Muscle of leg (tissue), 11 donors: Measurements from ENCODE around the gene ANGPTL8. TPM values are rescaled to one million over a fixed set of nuclear protein-coding genes. Genes with fewer than 3 reads are reported as not detected.

Source experiments
- DNase-seq: peaks from one replicate; pipeline ENCODE4 v3.0.0; 2013
- H3K27ac ChIP-seq: one replicate; pipeline ENCODE4 v1.5.1; 2013; ENCODE audit warnings: mild to moderate bottlenecking, low read length, control low read depth
- H3K27me3 ChIP-seq: one replicate; pipeline ENCODE4 v1.6.1; 2013; ENCODE audit warnings: low read length; ENCODE audit not compliant: control insufficient read depth, insufficient read depth
- H3K36me3 ChIP-seq: one replicate; pipeline ENCODE4 v1.6.1; 2013; ENCODE audit warnings: low read length; ENCODE audit not compliant: control insufficient read depth, insufficient read depth
- H3K4me1 ChIP-seq: one replicate; pipeline ENCODE4 v1.6.1; 2013; ENCODE audit warnings: low read length; ENCODE audit not compliant: control insufficient read depth, insufficient read depth
- H3K4me3 ChIP-seq: one replicate; pipeline ENCODE4 v1.5.1; 2013; ENCODE audit warnings: low read length, control low read depth
- H3K9me3 ChIP-seq: replicated peaks from 2 replicates; pipeline ENCODE4 v1.6.1; 2013; ENCODE audit warnings: low read depth, low read length; ENCODE audit not compliant: control insufficient read depth
- WGBS: methylation state at CpG from one replicate; pipeline ENCODE4 v1.1.5; 2013; ENCODE audit warnings: missing lambda C conversion rate; ENCODE audit not compliant: insufficient coverage; 5-methylcytosine and 5-hydroxymethylcytosine counted together
- polyA plus RNA-seq, 8 donors: library from polyadenylated mRNA; unstranded; fragments of 120-200 nt; gene quantifications; one replicate each; pipeline versions ENCODE4 v1.2.1 to v1.2.3, GENCODE V29; 2013; ENCODE audit warnings: inconsistent platforms in 1 of 8, low replicate concordance in 1 of 8; ENCODE audit not compliant: insufficient read length in 8 of 8, insufficient read depth in 1 of 8
- total RNA-seq: library from RNA; stranded (reverse); fragments of 120-200 nt; gene quantifications from one replicate; pipeline ENCODE4 v1.2.4, GENCODE V29; 2013

ANGPTL8 gene
- total and polyA plus RNA-seq, 9 donors, result 0.18 to 0.53 (median 0.44) TPM; not detected in 2

DNA sequence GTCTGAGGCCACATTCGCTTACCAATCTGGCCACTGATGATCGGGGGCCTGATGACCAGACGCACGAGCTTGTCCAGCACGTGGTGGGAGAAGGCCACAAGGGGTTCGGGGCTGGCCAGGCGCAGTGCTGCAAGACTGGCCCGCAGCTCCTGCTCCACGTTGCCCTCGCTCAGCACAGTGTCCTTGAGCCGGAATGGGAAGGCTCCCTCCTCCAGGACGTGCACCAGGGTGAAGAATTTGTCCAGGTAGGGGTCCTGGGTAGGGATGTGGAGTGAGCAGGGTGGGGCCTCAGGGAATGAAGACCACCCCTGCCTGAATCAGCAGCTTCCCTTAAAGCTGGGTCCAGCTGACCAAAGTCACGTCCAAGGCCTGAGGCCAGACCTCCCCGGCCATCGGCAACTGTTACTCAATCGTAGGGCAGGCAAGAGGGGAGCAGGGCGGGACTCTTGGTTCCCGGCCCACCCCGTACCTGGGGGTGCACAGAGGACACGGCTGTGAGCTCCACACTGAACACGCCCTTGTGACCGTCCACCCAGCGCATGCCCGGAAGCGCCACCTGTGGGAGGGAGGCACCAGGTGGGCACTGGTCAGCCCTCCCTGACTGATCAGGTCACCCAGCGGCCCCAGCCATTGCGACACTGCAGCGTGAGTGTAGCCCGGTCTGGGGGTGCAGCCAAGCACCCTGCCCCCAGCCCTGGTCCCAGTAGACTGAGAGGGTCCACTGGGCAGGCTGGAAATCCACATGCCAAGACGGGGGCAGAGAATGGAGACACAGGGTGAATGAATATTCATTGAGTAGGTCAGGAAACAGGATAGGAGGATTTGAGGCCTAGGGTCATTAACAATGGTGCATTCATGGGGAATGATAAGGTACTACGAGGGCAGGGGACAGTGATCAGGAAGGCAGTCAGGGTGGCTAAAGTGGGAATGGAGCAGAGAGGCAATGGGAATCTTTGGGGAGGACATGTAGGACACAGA is 2.8 kb upstream of the ANGPTL8 start:
- no peak for DNase-seq
- H3K27ac ChIP-seq, result no peak overlapping the region
- peaks cover under 1% of the 10 kb centered on the region for H3K4me1 ChIP-seq
- WGBS, result 88% methylated on average over 31 of the region's 31 CpGs
- no peaks in the 10 kb centered on the region for H3K27me3 ChIP-seq
- peaks cover 8% of the 10 kb centered on the region for H3K9me3 ChIP-seq
- peaks cover 72% of the 10 kb centered on the region for H3K36me3 ChIP-seq
- no peak overlapping the region for H3K4me3 ChIP-seq

DNA sequence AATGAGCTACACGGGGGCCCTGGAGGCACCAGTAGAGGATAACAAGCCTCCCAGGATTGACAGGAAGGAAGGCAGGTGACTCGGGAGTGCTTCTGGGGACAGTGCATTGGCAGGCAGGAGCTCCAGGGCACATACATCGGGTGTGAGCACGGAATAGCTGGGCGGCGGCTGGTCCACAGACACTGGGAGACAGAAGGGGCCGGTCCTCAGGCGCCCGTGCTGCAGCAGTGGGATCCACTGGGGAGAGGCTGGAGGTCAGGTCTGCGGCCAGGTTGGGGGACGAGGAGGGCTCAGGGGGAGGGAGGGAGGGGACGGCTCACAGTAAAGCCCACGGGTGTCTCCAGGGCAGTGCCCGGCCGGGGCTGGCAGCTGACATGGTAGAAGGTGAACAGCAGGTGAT is 2.1 kb upstream of the ANGPTL8 start:
- DNase-seq, result no peak
- H3K27me3 ChIP-seq, result no peaks in the 10 kb centered on the region
- peaks cover 8% of the 10 kb centered on the region for H3K9me3 ChIP-seq
- no peak overlapping the region for H3K27ac ChIP-seq
- no peak overlapping the region for H3K4me3 ChIP-seq
- WGBS, result 82% methylated on average over 13 of the region's 15 CpGs
- peaks cover 4% of the 10 kb centered on the region for H3K4me1 ChIP-seq
- peaks cover 72% of the 10 kb centered on the region for H3K36me3 ChIP-seq

DNA sequence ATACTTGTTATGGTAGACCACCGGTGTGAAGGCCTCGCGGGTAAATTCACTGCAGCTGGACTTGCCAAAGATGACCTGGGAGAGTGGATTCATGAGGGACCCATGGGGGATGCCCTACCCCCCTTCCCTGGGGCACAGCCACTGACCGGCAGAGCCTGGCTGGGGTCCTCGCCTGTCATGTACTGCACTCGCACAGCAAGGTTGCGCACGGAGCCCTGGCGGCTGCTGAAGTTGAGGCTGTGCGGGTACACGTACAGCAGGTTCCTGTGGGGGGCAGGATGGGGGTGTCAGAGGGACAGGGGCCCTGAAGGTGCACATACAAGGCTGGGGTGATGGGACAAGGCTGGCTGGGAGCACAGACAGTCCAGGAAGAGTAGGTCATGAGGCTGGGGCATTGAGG is 1.4 kb upstream of the ANGPTL8 start:
- 82% methylated on average over 7 of the region's 11 CpGs for WGBS
- Histone ChIP-seq H3K27ac (no peak overlapping the region), H3K9me3 (peaks cover 8% of the 10 kb centered on the region), H3K36me3 (peaks cover 72% of the 10 kb centered on the region), H3K4me3 (no peak overlapping the region), H3K27me3 (no peaks in the 10 kb centered on the region), H3K4me1 (peaks cover 6% of the 10 kb centered on the region)
- no peak for DNase-seq

DNA sequence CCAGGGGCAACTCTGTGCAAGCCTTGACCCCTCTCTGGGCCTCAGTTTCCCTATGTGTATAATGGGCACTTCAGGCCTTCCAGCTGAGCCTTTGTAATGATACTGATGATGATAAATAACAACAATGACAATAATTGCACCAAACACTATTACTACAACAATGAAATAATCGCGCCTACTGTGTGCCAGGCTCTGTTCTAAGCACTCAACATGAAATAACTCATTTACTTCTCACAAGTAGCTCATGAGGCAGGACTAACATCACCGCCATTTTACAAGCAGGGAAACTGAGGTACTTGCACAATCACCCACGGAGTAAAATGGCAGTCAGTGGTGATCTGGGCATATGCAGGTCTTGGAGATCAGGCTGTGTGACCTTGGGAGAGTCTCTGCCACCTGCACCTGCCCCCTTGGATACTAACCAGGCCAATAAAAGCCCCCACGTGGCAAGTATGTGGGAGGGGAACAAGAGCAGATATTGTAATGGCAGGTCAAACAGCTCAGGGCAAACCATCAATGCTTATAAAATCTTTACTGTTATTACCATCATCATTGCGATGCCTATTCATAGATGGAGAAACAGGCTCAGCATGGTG is 540 bp upstream of the ANGPTL8 start:
- Histone ChIP-seq H3K36me3 (peaks cover 75% of the 10 kb centered on the region), H3K27ac (no peak overlapping the region), H3K4me3 (no peak overlapping the region), H3K9me3 (peaks cover 8% of the 10 kb centered on the region), H3K27me3 (no peaks in the 10 kb centered on the region), H3K4me1 (peaks cover 12% of the 10 kb centered on the region)
- no peak for DNase-seq
- WGBS, result 93% methylated on average over 3 of the region's 6 CpGs

DNA sequence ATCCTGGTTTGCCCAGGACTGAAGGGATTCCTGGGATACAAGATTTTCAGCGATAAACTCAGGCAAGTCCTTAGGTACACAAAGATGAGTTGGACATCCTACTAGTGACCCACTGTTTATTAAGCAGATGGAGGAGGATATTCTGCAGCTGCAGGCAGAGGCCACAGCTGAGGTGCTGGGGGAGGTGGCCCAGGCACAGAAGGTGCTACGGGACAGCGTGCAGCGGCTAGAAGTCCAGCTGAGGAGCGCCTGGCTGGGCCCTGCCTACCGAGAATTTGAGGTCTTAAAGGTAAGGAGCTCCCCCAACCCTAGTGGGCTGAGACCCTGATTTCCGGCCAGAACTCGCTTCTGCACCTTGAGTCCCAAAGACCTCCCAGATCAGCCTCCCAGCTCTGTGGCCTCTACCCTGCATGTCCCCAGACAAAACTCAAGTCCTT is 607 bp downstream of the ANGPTL8 start:
- Histone ChIP-seq H3K27ac (no peak overlapping the region), H3K36me3 (peaks cover 73% of the 10 kb centered on the region)

DNA sequence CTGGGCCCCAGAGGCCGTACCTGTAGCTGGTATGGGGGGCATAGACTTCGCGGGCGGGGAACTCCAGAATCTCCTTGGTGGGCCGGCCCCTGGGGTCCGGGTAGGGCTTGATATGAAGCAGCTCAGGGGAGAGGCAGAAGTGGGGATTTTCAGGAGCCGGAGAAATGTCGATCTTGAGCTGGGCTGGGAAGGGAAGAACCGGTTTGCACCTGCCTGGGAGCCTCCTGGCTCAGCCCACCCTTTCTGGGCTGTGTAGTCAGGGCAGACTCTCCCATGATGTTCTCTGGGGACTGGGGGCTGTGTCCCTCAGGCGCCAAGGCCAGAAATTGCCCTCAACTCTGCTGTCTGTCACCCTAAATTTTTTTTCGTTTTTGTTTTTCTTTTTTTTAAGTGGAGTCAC is 2.6 kb downstream of the ANGPTL8 start:
- DNase-seq, result no peak
- Histone ChIP-seq H3K9me3 (peaks cover 8% of the 10 kb centered on the region), H3K27ac (no peak overlapping the region), H3K4me1 (peaks cover 12% of the 10 kb centered on the region), H3K27me3 (no peaks in the 10 kb centered on the region), H3K4me3 (no peak overlapping the region), H3K36me3 (peaks cover 73% of the 10 kb centered on the region)
- 62% methylated on average over 8 of the region's 11 CpGs for WGBS

More for the DNA sequence above, 607 bp downstream of the ANGPTL8 start:
- Histone ChIP-seq H3K9me3 (peaks cover 8% of the 10 kb centered on the region), H3K27me3 (no peaks in the 10 kb centered on the region), H3K4me1 (peaks cover 12% of the 10 kb centered on the region), H3K4me3 (no peak overlapping the region)
- WGBS, result 87% methylated on average over 7 of the region's 8 CpGs
- no peak for DNase-seq

DNA sequence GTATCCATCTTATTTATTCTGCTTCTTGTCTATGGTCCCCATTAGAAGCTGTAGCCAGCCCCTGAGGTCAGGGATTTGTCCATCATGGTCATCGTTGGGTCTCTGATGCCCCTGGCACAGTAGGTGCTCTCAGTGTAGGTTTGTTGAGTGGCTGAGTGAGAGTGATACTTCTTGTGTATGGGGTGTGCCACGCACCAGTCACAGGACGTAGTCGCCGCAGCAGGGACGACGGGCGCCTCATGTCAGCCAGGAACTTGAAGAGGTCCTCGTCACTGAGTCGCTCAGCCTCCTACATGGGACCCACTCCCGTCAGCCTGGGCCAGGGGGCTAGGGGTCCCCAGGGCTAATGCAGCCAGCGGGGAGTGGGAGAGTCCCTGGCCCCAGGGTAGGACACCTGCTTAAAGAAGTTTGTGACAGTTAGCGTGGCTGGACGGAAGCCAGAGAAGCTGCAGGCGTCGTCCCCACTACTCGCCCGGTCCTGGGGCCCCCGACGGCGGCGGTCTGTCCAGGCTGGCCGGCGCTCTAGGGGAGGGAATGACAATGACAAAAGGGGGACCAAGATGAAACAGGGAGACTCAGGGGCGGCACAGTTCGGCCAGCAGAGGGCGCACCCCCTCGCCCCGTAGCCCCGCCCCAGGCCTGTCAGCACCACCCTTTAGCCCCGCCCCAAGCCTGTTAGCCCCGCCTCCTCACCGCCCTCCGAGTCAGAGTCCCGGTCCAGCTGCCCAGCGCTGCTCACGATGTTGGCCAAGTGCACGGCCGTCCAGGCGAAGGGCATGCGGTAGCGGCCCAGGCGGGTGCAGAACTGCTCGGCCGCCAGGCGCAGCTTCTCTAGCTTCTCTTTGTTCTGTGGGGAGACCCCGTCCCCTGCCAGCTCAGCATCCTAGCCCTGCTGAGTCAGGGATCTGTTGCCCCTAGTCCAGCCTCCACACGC is 3.7 kb downstream of the ANGPTL8 start:
- peak overlapping the region; percentile 40 for H3K27ac ChIP-seq
- H3K36me3 ChIP-seq, result peaks cover 81% of the 10 kb centered on the region
- peak; percentile 82 for DNase-seq
- no peaks in the 10 kb centered on the region for H3K27me3 ChIP-seq
- peaks cover 8% of the 10 kb centered on the region for H3K9me3 ChIP-seq
- no peak overlapping the region for H3K4me3 ChIP-seq
- peaks cover 22% of the 10 kb centered on the region for H3K4me1 ChIP-seq
- 25% methylated on average over 31 of the region's 48 CpGs for WGBS

DNA sequence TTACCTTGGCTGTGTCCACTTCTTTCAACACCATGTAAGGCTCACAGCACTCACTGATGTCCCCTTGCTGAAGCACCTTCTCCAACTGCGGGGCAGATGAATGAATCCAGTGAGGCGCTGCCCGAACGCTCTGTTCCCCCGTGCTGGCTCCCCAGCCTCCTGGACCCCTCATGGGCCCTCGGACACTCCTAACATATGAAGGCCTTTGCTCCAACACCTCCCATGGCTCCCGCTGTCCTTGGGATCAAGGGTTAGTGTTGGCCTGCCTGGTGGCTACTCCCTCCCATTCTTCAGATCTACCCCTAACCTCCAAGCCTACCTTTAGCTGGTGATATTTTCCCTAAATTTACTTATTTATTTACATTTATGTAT is 4.4 kb downstream of the ANGPTL8 start:
- Histone ChIP-seq H3K9me3 (peaks cover 6% of the 10 kb centered on the region), H3K27me3 (no peaks in the 10 kb centered on the region), H3K36me3 (peaks cover 78% of the 10 kb centered on the region), H3K4me1 (peaks cover 22% of the 10 kb centered on the region), H3K4me3 (no peak overlapping the region), H3K27ac (peak overlapping the region; percentile 40)
- no peak for DNase-seq
- 94% methylated on average over 5 of the region's 7 CpGs for WGBS

DNA sequence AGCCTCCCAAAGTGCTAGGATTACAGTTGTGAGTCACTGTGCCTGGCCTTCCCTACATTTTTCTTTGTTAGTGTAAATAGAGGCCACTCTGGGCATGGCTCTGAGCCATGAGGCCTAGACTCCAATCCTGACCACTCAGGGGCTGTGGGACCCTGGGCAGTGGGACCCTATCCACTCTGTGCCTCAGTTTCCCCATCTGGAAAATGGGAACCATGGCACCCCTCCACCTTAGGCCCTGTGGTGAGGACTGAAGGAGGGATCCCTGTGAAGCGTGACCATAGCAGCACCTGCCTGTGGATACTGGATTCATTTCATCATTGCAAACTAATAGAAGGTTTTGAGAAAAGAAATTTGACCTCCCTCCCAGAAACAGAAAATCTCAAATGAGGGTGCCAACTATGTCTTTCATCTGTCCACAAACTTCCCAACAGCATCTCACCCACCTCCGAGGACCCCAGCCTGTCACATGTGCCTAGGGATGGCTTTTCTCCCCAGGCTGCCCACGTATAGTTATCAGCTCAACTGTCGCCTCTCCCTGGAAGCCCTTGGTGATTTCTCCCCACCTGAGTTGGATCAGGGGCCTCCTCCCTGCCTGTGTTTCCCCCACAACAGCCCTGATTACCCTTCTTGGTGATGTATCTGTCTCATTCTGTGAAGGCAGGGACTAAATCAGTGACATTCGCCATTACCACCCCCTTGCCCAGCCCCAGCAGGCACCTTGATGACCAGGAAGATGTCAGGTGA is 5.6 kb downstream of the ANGPTL8 start:
- H3K36me3 ChIP-seq, result peaks cover 66% of the 10 kb centered on the region
- no peaks in the 10 kb centered on the region for H3K9me3 ChIP-seq
- no peaks in the 10 kb centered on the region for H3K27me3 ChIP-seq
- no peak overlapping the region for H3K4me3 ChIP-seq
- H3K4me1 ChIP-seq, result peaks cover 22% of the 10 kb centered on the region
- 81% methylated on average over 2 of the region's 5 CpGs for WGBS
- no peak for DNase-seq
- H3K27ac ChIP-seq, result no peak overlapping the region
